D721Med (cell line): ENCODE measurements around the gene ZNF747.

ENCODE experiments used
- DNase-seq: peaks from one replicate; pipeline ENCODE4 v3.0.0; 2011; ENCODE audit warnings: low spot score; ENCODE audit not compliant: insufficient read length
- FAIRE-seq: peaks from 2 replicates; lab custom pipeline; 2011; peaks lifted over from hg19 to GRCh38; lab: Jason Lieb, UNC
- TF ChIP-seq, protein P1 (sequence below): IDR thresholded peaks from 2 replicates; pipeline ENCODE4 v1.5.1; 2012; ENCODE audit warnings: mild to moderate bottlenecking, control low read depth; ENCODE audit not compliant: insufficient read depth; ENCODE audit errors: missing control alignments

The ZNF747 gene

DNA sequence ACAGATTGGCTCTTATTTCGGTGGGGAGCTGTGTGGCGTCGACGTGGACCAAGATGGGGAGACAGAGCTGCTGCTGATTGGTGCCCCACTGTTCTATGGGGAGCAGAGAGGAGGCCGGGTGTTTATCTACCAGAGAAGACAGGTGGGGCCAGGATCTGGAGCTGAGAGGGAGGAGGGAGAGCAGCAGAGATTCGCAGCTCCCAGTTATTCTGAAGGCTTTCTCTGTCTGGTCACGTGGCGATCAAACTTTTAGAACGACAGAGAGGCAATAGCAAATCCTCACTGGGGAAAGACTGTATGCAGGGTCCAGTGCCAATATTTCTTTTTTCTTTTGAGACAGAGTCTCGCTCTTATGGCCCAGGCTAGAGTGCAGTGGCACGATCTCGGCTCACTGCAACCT is 39.9 kb downstream of the ZNF747 start:
- TF ChIP-seq, protein P1, sequence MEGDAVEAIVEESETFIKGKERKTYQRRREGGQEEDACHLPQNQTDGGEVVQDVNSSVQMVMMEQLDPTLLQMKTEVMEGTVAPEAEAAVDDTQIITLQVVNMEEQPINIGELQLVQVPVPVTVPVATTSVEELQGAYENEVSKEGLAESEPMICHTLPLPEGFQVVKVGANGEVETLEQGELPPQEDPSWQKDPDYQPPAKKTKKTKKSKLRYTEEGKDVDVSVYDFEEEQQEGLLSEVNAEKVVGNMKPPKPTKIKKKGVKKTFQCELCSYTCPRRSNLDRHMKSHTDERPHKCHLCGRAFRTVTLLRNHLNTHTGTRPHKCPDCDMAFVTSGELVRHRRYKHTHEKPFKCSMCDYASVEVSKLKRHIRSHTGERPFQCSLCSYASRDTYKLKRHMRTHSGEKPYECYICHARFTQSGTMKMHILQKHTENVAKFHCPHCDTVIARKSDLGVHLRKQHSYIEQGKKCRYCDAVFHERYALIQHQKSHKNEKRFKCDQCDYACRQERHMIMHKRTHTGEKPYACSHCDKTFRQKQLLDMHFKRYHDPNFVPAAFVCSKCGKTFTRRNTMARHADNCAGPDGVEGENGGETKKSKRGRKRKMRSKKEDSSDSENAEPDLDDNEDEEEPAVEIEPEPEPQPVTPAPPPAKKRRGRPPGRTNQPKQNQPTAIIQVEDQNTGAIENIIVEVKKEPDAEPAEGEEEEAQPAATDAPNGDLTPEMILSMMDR = no peak
- no peak for DNase-seq
- no peak for FAIRE-seq

DNA sequence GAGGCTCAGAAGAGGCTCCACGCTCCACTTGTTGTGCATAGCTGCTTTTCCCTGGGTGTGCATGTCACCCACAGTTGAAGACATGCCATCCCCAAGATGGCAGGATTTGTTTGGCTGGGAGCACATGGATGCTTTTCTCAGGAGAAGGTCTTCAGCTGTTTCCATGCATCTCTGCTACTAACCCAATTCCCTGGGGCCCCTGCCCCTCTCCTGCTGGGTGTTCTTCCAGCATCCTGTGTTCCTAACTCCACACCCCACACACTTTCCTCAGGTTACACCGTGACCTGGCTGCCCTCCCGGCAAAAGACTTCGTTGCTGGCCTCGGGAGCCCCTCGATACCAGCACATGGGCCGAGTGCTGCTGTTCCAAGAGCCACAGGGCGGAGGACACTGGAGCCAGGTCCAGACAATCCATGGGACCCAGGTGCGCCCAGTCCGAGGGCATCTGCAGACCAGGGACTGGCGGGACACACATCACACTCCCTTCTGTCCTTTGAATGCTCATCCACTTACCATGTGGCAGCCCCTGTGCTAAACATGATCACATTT is 40.6 kb downstream of the ZNF747 start:
- FAIRE-seq (no peak), DNase-seq (no peak)
- TF ChIP-seq, protein P1 = no peak

DNA sequence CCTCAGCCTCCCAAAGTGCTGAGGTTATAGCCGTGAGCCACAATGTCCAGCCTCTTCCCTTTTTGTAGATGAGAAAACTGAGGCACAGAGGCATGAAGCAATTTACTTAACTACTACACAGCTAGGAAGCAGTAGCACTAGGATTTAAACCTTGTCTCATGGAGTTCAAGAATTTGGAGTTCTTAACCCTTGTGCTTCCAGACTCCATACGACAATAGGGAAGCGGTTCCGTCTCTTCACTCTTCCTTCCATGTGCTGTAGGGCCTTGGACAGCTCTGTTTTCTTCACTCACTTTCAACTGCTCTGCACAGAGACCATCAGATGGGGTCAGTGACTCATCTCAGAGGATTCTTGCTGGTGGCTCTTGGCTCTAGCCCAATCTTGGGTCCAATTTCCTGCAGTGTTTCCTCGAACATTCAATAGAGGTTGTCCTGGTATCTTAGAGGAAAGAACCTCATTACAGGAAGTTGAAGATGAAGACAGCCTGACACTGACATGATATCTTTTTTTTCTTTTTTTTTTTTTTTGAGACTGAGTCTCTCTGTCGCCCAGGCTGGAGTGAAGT is 42.8 kb downstream of the ZNF747 start:
- DNase-seq (no peak), FAIRE-seq (no peak)
- TF ChIP-seq, protein P1 = no peak

DNA sequence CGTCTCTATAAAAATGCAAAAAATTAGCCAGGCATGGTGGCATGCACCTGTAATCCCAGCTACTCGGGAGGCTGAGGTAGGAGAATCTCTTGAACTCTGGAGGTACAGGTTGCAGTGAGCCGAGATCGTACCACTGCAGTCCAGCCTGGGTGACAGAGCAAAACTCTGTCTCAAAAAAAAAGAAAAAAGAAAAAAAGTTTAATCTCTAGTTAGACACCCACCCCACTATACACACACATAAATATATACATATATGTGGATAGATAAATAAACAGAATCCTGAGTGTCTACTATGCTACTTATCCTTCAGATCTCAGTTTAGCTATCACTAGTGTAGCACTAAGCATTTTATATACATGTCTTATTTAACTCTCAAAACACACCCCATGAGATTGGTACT is 43.4 kb downstream of the ZNF747 start:
- TF ChIP-seq, protein P1 = no peak
- DNase-seq = no peak
- no peak for FAIRE-seq

DNA sequence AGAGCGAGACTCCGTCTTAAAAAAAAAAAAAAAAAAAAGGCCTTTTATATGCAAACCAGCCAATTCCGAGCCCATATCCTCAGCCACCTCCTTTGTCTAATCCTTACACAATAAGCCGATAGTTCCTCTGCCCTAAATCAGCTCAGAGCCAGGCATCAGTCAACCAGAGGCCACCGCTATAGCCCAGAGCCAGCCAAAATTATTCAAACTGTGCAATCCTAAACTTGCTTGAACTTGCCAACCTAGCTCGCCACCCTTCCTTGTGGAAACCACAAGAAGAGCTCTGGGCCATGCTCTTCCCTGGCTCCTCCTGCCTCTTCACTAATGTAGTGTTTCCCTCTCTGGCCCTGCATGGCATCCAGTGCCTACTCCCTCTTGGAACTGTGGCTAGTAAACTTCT is 44.4 kb downstream of the ZNF747 start:
- FAIRE-seq = no peak
- DNase-seq = no peak
- TF ChIP-seq, protein P1 = no peak

DNA sequence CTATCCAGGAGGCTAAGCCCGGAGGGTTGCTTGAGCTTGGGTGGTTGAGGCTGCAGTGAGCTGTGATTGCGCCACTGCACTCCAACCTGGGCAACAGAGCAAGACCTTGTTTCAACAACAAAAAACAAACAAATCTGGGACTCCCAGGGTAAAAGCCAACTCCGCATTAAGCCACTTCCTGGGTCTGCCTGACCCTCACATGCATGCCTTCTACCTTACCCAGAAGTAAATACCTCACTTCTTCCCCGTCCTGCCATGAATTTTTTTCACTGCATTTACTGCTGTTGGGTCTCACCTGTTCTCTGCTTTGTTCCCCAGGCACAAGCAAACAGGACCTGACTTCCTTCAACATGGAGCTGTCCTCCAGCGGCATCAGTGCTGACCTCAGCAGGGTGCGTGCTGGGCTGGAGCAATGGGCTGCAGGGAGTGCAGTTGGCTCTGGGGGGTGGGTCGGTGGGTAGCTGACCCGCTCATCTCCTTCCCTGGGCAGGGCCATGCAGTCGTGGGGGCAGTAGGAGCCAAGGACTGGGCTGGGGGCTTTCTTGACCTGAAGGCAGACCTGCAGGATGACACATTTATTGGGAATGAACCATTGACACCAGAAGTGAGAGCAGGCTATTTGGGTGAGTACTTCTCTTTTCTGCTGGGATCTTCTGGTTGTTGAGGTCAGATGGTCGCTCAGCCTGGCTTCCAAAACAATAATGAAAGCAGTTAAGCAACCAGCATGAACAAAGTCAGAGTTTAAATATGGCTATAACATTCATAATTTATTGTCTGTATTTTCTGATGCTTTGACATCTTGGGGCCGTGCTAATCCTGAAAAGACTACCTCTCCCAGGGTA is 45.7 kb downstream of the ZNF747 start:
- FAIRE-seq (no peak), DNase-seq (no peak)
- TF ChIP-seq, protein P1 = no peak
